ENCODE data around the gene AK1.
A peak's percentile ranks its signal among the peaks of the same experiment; 100 is the strongest.
"Not testable (repeated sequence)": the region's sequence is repeated elsewhere in the genome, so short reads cannot be mapped to it uniquely, and the experiment has no call there.

The AK1 gene

DNA sequence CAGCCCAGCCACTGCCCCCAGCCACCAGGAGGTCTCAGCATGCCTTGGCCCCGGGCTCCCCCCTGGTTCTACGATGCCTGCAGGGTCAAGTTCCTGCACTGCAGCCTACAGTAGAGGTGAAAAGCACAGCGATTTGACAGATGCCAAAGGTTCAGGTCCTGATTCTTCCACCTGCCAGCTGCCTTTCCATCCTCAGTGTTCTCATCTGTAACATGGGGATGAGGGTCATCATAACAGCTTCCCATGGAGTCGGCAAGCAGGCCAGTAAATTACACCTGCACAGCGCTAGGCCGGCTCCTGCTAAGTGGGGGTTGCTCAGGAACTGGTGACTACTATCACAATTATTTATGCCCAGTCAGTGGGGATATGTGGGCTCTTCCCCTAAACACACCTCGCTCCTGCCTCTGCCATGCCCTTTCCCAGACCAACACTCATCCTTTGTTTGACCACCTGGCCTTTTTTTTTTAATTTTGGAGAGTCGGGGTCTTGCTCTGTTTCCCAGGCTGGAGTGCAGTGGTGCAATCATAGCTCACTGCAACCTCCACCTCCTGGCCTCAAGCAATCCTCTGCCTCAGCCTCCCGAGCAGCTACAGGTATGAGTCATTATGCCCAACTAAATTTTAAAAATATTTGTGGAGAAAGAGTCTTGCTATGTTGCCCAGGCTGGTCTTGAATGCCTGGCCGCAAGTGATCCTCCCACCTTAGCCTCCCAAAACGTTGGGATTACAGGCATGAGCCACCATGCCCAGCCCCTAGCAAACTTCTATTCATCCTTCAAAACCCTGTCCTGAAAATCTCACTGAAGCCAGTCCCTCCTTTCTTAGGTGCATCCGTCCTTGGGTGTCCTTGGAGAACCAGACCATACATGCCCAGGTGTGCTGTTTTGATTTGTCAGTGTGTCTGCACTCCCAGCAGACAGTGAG, 29.4 kb downstream of the AK1 start:
- no peak for DNase-seq (ENCODE audit: low read depth)

DNA sequence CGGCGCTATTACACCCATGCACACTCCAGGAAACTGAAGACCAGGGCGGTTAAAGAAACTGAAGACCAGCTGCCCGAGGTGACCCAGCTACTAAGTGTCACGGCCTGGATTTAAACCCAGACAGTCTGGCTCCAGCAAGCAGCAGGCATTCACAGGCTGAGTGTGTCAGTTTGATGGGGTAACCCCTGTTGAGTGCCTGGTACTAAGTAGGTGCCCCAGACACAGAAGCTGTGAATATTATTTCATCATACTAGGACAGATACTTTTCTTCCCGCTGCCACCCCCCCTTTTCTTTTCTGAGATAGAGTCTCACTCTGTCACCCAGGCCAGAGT, 30.3 kb downstream of the AK1 start:
- DNase-seq (ENCODE audit: low read depth): no peak

- DNase-seq (ENCODE audit: low read depth): no peak
These were observed 30.9 kb downstream of the AK1 start for GRCh38 chr9:127846443-127847177.

GRCh38 chr9:127845619-127846018, 31.9 kb downstream of the AK1 start:
- DNase-seq (ENCODE audit: low read depth): not testable (repeated sequence)

DNA sequence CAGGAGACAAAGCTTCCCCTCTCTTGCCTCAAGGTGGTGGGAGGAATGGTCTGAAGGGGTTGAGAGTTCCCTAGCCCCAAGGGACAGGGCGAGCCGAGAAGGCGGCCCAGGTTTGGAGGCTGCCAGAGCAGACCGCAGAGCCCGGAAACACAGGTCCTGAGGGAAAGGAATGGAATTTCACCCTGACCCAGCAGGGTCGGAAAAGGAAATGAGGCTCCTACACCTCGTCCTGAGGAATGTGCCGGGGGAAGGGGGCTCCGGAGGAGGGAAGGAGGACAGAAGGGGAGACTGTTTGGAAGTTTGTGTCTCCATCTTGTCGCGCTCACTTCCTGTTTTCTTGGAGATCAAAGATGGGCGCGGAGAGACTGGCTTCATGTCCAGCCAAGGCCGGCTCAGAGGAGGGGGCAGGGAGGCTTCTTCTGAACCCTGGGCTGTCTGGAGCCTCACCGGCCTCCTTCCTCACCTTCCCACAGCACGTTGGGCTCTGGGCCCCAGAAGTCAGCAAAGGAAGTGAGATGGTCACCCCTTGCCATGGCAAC, 32.6 kb downstream of the AK1 start:
- DNase-seq (ENCODE audit: low read depth): peak; percentile 53

- DNase-seq (ENCODE audit: low read depth): no peak
These were observed 36.2 kb downstream of the AK1 start for GRCh38 chr9:127841087-127841835.

DNA sequence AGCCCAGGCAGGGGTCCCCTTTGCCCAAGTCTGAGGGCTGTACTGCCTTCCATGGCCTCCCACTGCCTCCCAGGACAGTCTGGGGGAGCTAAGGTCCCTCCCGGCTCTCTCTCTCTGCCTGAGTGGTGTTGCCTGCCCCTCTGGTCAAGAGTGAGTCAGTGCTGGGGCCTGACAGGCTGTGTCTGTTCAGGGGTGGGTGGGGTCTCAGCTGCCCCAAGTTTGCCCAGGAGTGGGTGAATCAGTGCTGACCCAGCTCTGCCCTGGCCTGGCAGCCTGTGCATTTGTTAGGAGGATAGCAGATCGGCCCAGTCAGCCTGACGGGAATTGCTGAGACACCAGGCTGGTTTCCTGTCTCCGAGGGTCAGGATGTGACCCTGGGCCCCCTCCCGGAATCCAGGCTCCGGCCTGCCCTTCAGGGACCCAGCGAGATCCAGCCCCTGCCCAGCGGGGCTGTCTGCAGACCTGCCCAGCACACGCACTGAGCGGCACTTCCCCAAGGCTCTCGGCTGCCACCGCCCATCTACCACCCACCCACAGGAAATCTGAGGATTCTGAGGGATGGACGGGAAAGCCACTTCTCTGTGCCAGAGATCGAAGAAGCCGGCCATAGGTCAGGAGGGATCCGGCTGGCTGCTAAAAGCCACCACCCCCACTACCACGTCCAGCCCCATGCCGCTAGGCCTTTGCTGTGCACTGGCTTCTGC, 38.9 kb downstream of the AK1 start:
- peak; percentile 99 for DNase-seq (ENCODE audit: low read depth)

- no peak for DNase-seq (ENCODE audit: low read depth)
These were observed 40.1 kb downstream of the AK1 start for GRCh38 chr9:127837346-127837745.

DNA sequence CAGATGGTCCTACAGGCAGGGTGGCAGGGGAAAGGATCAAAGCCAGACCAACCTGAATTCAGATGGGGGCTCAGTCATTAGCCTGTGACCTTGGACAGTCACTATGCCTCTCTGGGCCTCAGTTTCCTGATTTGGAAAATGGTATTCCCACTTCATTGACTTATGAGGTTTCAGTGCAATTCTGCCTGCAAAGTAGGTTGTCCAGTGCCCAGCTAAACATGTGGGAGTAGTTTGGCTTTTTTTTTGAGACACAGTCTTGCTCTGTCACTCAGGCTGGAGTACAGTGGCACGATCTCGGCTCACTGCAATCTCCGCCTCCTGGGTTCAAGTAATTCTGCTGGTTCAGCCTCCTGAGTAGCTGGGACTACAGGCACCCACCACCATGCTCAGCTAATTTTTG, 40.9 kb downstream of the AK1 start:
- DNase-seq (ENCODE audit: low read depth): not testable (repeated sequence)

- DNase-seq (ENCODE audit: low read depth): peak; percentile 83
These were observed 41.4 kb downstream of the AK1 start for GRCh38 chr9:127835991-127836516.

- DNase-seq (ENCODE audit: low read depth): no peak
These were observed 43.9 kb downstream of the AK1 start for GRCh38 chr9:127833555-127833954.

- no peak for DNase-seq (ENCODE audit: low read depth)
These were observed 45.2 kb downstream of the AK1 start for GRCh38 chr9:127832248-127832647.

DNA sequence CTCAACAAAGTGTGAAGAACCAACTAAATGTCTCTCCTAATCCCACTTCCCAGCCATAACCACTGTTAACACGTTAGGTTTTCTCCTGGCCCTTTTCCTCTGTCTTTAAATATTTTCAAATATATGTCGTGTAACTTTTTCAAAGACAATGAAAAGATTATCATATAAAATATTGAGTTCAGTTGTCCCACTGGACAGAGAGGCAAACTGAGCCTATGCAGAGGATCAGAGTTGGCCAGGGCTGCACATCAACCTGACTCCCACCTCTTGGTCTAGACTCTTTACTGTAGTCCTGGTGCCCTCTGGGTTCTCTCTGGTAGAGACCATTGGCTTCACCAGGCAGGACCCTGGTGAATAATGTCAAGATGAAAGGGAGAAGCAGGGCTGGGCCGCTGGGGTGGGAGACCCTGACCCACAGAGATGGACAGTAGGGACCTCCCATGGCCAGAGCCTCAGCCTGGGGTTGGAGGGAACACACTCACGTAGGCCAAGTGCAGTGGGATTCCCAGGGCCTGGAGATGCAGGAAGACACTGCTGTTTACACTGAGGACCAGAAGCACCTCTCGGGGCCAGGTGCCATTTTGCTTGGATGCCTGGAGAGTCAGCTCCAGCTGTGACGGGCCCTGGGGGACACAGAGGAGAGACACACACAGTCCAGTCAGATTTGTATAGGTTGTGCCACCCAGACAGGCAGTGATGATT, 48.1 kb downstream of the AK1 start:
- no peak for DNase-seq (ENCODE audit: low read depth)

DNA sequence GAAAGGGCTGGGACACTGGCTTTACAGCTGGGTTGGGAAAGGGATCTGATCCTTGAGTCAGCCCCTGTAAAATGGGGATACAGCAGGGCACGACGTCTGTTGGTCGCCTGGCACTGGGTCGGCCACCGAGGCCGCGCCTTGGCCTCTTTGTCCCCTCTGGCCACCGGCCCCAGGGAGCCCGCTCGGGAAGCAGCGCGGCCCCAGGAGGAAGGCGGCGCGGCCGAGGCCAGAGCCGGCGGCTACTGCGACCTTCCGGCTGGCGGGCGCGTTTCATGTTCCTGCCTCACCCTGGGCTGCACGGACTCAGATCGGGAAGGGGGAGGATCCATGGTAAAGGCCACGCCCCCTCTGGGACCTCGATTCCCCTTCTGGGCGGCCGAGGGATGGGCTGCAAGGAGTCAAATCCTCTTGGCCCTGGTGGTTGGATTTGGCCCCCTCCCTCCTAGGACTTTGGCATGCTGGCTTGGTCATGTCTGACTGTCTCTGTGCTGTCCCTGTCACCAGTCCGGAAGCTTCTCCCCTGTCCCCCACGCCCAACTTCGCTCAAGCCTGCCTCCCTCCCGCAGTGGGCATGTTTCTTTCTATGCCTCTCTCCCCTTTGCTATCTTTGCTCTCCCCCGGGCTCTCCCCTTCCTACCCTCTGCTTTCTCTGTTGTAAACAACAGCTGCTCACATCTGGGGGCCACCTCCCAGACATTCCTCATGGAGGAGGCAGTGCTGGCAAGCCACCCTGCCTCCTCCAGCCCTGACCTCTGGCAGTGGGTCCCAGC, 49.0 kb downstream of the AK1 start:
- peak; percentile 76 for DNase-seq (ENCODE audit: low read depth)

DNA sequence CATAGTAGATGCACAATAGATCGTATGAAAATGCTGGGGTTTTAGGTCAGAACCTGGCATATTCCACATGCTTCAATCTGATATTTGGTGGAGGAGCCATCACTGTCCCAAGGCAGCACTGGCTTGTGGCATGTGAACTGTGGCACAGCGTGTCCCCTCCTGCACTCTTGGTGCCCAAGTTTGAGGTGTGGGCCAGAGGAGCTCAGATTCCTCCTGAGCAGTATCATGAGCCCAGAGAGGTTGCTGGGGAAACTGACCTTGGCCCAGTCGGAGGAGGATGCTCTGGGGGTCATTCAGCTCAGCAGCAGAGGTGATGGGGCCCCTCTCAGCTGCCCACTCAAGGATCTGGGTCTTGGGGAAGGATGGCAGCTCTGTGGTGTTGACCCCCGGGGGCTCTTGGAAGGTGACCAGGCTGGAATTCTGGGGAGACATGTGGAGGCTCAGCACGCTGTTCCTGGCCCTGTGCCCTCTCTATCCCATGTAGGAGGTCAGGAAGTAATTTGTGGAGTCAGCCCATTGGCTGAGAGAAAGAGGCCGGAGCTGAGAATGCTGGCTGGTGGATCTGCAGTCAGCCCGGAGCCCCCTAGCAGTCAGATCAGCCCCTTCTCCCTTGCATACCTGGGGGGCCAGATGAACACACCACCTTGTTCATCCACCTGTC, 51.1 kb downstream of the AK1 start:
- no peak for DNase-seq (ENCODE audit: low read depth)

DNA sequence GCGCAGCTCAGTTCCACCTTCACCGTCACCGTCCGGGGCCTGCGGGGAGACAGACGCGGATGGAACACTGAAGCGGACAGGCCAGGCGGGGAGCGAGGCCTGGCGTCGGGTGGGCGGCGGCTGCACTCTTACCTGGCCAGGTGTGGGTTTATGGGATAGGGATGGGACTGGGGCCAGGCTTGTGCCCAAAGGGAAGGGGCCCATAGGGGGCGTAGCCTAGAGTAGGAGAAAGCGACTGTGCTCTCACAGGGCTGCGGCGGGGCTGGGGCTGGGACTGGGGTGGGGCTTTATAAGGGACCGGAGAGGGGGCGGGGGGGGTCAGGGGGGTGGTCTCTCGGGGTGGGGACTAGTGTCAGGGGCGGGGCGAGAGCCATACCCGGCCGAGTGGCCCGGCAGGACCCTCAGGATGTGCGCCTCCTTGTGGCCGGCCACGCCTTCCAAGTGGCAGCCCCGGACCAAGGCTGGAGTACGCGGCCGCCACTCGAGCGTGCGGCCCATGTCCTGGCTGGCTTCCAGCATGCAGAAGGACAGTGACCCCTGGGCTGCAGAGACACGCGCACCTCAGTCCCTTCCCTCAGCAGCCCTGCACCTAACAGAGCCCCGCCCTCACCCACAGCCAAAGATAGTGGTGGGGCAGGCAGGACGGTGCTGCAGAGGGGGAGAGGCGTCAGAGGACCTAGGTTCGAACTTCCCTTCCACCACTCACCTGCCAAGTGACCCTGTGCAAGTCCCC, 52.0 kb downstream of the AK1 start:
- DNase-seq (ENCODE audit: low read depth): no peak

GRCh38 chr9:127822108-127822507, 55.4 kb downstream of the AK1 start:
- no peak for DNase-seq (ENCODE audit: low read depth)

GRCh38 chr9:127818574-127818973, 58.9 kb downstream of the AK1 start:
- no peak for DNase-seq (ENCODE audit: low read depth)
